HG03196 (cell line): ENCODE data around the gene TFDP1.
A peak's percentile ranks its signal among the peaks of the same experiment; 100 is the strongest.
"Not testable (repeated sequence)": the region's sequence is repeated elsewhere in the genome, so short reads cannot be mapped to it uniquely, and the experiment has no call there.

ENCODE experiments used
- ATAC-seq: cut with Tn5 transposase; IDR thresholded peaks from one replicate; pipeline ENCODE4 v1.9.1; 2021; ENCODE audit not compliant: unreplicated experiment

TFDP1 gene

GRCh38 chr13:113548778-113549621 is 35.6 kb upstream of the TFDP1 start:
- no peak for ATAC-seq

GRCh38 chr13:113550453-113550852 is 34.1 kb upstream of the TFDP1 start:
- no peak for ATAC-seq

DNA sequence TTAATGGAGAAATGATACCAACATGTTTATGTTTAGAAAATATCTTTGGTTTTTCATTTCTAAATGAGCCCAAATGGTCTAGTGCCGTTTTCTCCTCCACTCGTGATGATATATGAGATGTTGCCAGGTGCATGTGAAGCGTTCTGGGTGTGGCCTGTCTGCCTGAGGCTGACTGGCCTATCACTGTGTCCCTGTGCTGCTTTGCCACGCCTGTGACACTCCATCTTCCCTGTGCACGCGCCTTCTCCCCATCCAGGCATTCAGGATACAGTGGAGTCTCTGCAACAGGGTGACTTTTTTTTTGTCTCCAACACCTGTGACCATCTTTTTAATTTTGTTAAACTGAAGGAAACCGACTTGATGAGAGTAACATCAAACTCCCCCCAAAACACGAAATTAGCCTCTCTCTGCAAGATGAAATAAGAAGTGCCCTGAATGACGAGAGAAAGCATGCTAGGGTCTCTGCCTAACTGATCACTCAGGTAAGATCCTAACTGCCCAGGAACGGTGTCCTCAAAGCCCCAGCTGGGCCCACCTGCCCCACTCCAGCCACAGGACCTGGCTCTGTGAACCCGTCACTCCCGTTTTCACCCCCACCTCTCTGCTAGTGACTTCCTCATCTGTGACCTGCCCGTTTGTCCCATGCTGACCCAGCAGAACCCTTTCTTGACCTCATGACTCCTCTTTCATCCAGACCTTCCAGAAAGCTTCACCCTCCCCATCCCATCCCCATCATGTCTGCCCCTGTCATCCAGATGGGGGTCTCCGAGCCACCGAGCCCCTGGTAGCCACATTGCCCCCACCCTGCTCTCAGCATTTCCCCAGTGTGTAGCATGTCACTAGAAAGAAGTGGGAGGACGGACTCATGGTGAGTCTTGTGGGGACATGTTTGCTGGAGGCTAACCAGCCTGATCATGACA is 33.2 kb upstream of the TFDP1 start:
- no peak for ATAC-seq

GRCh38 chr13:113552079-113552478 is 32.5 kb upstream of the TFDP1 start:
- ATAC-seq, result no peak

GRCh38 chr13:113552786-113553434 is 31.6 kb upstream of the TFDP1 start:
- ATAC-seq, result no peak

DNA sequence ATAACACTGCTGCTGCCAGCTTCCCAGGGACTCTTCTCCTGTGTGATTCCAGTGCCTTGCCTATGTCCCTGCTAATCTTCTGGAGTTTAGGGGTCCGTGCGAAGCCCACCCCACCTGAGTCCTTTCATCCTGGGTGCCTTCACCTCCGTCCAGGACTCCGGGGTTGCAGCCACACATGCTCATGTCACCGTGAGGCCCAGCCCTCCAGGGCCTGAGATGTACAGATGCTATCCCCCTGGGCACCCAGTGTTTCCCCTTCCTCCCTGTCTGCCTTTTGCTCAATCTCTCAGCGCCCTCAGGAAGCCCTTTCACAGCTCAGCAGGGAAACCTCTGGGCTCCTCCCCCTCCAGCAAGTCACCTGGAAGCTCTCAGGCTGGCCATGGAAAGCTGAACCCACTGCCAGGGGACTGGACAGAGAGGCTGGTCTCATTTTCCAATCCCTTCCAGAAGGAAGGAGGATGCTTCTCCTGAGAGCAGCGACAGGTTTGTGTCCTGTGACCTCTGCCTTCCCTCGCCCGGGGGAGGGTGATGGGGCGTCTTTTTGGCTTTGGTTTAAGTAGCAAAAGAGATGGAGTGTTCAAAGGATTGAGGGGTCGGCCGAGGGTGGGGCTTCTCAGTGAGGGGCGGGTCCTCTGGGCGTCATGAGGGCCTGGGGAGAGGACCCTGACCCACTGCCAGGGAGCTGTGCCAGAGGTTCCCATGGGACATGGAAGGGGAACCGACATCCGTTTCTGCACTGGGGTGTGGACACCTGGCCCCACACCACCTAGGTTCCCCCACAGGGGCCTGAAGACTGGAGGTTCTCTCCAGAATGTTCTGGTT is 30.8 kb upstream of the TFDP1 start:
- no peak for ATAC-seq

GRCh38 chr13:113554333-113554700 is 30.2 kb upstream of the TFDP1 start:
- ATAC-seq, result no peak

- no peak for ATAC-seq
Observed at GRCh38 chr13:113555141-113555540, 29.4 kb upstream of the TFDP1 start.

DNA sequence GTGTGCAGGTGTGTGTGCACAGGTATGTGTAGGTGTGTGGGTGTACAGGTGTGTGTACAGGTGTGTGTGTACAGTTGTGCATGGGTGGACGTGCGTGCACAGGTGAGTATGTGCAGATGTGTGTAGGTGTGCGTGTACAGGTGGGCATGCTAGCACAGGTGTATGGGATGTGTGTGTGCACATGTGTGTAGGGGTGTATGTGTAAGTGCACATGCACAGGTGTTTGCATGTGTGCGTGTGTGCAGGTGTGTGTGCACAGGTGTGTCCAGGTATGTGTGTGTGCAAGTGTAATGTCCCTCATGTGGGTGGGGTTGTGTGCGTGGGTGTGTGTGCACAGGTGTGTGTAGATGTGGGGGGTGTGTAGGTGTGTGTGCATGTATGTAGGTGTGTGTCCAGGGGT is 27.5 kb upstream of the TFDP1 start:
- no peak for ATAC-seq

GRCh38 chr13:113558461-113558860 is 26.1 kb upstream of the TFDP1 start:
- no peak for ATAC-seq

- ATAC-seq, result no peak
Observed at GRCh38 chr13:113559061-113559460, 25.5 kb upstream of the TFDP1 start.

- ATAC-seq, result no peak
Observed at GRCh38 chr13:113559901-113560644, 24.5 kb upstream of the TFDP1 start.

GRCh38 chr13:113560645-113561416 is 23.7 kb upstream of the TFDP1 start:
- ATAC-seq, result no peak

DNA sequence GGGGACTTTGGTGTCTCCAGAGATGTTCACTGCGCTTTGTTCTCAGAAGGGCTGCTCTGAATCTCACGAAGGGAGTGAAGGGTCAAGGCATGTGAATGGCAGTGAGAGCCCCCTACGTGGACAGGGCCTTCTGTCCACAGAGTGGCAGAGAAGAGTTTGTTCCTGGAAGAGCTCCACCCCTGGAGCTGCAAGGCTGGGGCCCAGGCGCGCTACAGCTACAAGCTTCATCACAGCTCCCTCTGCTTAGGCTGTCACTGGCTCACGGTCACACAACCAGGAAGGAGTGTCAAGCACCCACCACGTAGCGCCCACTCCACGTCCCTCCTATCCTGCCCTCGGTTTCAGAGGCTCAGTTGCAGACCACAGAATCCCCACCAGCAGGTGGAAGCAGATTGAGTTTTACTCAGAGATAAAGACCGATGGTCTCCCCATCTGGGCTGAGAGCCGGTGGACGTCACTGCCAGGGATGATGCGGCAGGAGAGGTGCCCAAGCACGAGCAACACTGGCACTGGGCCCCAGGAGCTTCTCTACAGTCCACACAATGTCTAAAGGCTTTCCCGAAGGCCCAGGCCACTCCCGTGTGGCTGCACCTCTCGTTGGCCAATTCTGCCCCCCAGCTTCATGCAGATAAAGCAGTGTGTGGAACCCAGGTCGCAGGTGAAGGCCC is 23.0 kb upstream of the TFDP1 start:
- no peak for ATAC-seq

GRCh38 chr13:113562085-113562749 is 22.3 kb upstream of the TFDP1 start:
- ATAC-seq, result peak; percentile 51

DNA sequence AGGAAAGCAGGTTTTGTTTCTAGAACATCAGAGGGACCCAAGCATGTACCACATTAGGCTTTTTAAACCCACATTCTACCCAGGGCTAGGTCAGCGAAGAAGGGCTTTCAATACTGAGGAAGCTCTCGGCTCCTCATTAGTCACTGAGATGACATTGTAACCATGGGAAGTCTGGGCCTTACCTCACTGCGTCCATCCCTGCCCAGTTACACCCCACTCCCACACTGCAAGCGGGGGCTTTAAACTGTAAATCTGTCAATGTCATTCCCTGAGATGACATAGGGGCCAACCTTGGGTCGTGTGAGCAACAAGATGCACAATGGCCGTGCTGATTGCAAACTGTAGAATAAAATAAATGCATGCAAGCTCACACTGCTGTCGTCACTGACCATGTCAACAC is 21.7 kb upstream of the TFDP1 start:
- ATAC-seq, result no peak

DNA sequence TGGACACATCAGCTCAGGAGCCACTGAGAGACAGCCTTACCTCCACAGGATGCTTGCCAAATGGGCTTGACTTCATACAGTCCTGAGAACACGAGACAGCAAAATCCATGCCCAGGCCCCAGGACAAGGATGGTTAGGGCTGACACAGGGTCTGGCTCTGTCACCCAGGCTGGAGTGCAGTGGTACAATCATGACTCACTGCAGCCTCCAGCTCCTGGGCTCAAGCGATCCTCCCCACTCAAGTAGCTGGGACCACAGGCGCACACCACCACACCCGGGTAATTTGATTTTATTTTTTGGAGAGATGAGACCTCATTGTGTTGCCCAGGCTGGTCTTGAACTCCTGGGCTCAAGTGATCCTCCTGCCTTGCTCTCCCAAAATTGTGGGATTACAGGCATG is 21.0 kb upstream of the TFDP1 start:
- ATAC-seq, result not testable (repeated sequence)
